ENCODE measurements around the gene DRGX. TPM values are rescaled to one million over a fixed set of nuclear protein-coding genes. Genes with fewer than 3 reads are reported as not detected.

DRGX gene
- polyA plus RNA-seq, 4 donors = 0.06 to 0.15 TPM; not detected in 2

GRCh38 chr10:49364051-49364450 is 31.8 kb downstream of the DRGX start:
- no peak for DNase-seq (ENCODE audit: low read depth in 4 of 4, low spot score in 3 of 4)

GRCh38 chr10:49363309-49364031 is 32.4 kb downstream of the DRGX start:
- no peak for DNase-seq (ENCODE audit: low read depth in 4 of 4, low spot score in 3 of 4)

GRCh38 chr10:49362596-49363260 is 33.2 kb downstream of the DRGX start:
- no peak for DNase-seq (ENCODE audit: low read depth in 4 of 4, low spot score in 3 of 4)

- DNase-seq (ENCODE audit: low read depth in 4 of 4, low spot score in 3 of 4) = no peak
These were observed 33.9 kb downstream of the DRGX start for GRCh38 chr10:49361735-49362568.

GRCh38 chr10:49361178-49361554 is 34.7 kb downstream of the DRGX start:
- no peak for DNase-seq (ENCODE audit: low read depth in 4 of 4, low spot score in 3 of 4)

GRCh38 chr10:49360271-49361177 is 35.4 kb downstream of the DRGX start:
- DNase-seq (ENCODE audit: low read depth in 4 of 4, low spot score in 3 of 4) = no peak

GRCh38 chr10:49359349-49360270 is 36.3 kb downstream of the DRGX start:
- no peak for DNase-seq (ENCODE audit: low read depth in 4 of 4, low spot score in 3 of 4)

GRCh38 chr10:49357910-49358309 is 38.0 kb downstream of the DRGX start:
- no peak for DNase-seq (ENCODE audit: low read depth in 4 of 4, low spot score in 3 of 4)

GRCh38 chr10:49356944-49357343 is 38.9 kb downstream of the DRGX start:
- DNase-seq (ENCODE audit: low read depth in 4 of 4, low spot score in 3 of 4) = no peak

GRCh38 chr10:49356181-49356580 is 39.7 kb downstream of the DRGX start:
- DNase-seq (ENCODE audit: low read depth in 4 of 4, low spot score in 3 of 4) = no peak

GRCh38 chr10:49355221-49355620 is 40.7 kb downstream of the DRGX start:
- no peak for DNase-seq (ENCODE audit: low read depth in 4 of 4, low spot score in 3 of 4)

- DNase-seq (ENCODE audit: low read depth in 4 of 4, low spot score in 3 of 4) = no peak
These were observed 41.3 kb downstream of the DRGX start for GRCh38 chr10:49354593-49354992.

GRCh38 chr10:49353895-49354566 is 41.9 kb downstream of the DRGX start:
- no peak for DNase-seq (ENCODE audit: low read depth in 4 of 4, low spot score in 3 of 4)

GRCh38 chr10:49353026-49353894 is 42.6 kb downstream of the DRGX start:
- DNase-seq (ENCODE audit: low read depth in 4 of 4, low spot score in 3 of 4) = no peak

- no peak for DNase-seq (ENCODE audit: low read depth in 4 of 4, low spot score in 3 of 4)
These were observed 43.6 kb downstream of the DRGX start for GRCh38 chr10:49352323-49352722.

- no peak for DNase-seq (ENCODE audit: low read depth in 4 of 4, low spot score in 3 of 4)
These were observed 44.2 kb downstream of the DRGX start for GRCh38 chr10:49351669-49352068.

- no peak for DNase-seq (ENCODE audit: low read depth in 4 of 4, low spot score in 3 of 4)
These were observed 44.9 kb downstream of the DRGX start for GRCh38 chr10:49350846-49351532.

Data from left renal pelvis (tissue), 4 donors.